HEK293 (cell line): Measurements from ENCODE around the gene DUSP1.

ENCODE experiments used
- CTCF ChIA-PET: fragments of 350-600 bp; formaldehyde crosslinking; extraction: SDS; loops from one replicate; lab custom pipeline; 2021; ENCODE audit warnings: antibody characterized with exemption; lab: Yijun Ruan, JAX
- POLR2A ChIA-PET: fragments of 300-600 bp; formaldehyde crosslinking; extraction: SDS; loops from one replicate; lab custom pipeline; 2020; ENCODE audit warnings: antibody characterized with exemption, inconsistent platforms; lab: Yijun Ruan, JAX
- H3K27ac ChIP-seq: fragments of 200-500 bp; sonication (Bioruptor generic); 2 replicates; pipeline ENCODE4 v1.5.1; 2014; ENCODE audit warnings: low read depth, low read length, control low read depth, inconsistent platforms; ENCODE audit errors: extremely low read depth
- H3K36me3 ChIP-seq, 2 experiments: fragments of 200-500 bp in 1 of 2; sonication (Bioruptor generic) in 1 of 2; 1 replicate in 1 of 2; 2 replicates in 1 of 2; pipeline ENCODE4 v1.5.1; 2014 to 2017; ENCODE audit warnings: inconsistent platforms in 2 of 2, low read length in 2 of 2; ENCODE audit not compliant: control insufficient read depth in 2 of 2, insufficient read depth in 1 of 2
- H3K4me1 ChIP-seq: fragments of 200-500 bp; sonication (Bioruptor generic); 2 replicates; pipeline ENCODE4 v1.5.1; 2014; ENCODE audit warnings: mild to moderate bottlenecking, low read length, inconsistent platforms; ENCODE audit not compliant: control insufficient read depth, insufficient read depth
- H3K4me3 ChIP-seq: 2 replicates; pipeline ENCODE4 v1.5.1; 2011; ENCODE audit warnings: low read depth, mild to moderate bottlenecking, control low read depth, low read length, moderate library complexity
- H3K9me3 ChIP-seq: fragments of 200-500 bp; sonication (Bioruptor generic); 2 replicates; pipeline ENCODE4 v1.5.1; 2014; ENCODE audit warnings: low read depth, low read length, inconsistent platforms; ENCODE audit not compliant: control insufficient read depth, insufficient read depth
- GLIS1 ChIP-seq: fragments of 450-650 bp; formaldehyde crosslinking; IDR thresholded peaks from 2 replicates; pipeline ENCODE4 v1.5.1; 2016; ENCODE audit warnings: missing biosample characterization, missing genetic modification characterization
- KLF7 ChIP-seq: fragments of 450-650 bp; formaldehyde crosslinking; IDR thresholded peaks from 2 replicates; pipeline ENCODE4 v1.5.1; 2016; ENCODE audit warnings: missing biosample characterization, missing genetic modification characterization, borderline replicate concordance
- ZFP41 ChIP-seq: fragments of 450-650 bp; formaldehyde crosslinking; IDR thresholded peaks from 2 replicates; pipeline ENCODE4 v1.5.1; 2016; ENCODE audit warnings: missing biosample characterization, missing genetic modification characterization, borderline replicate concordance
- ZIC2 ChIP-seq: fragments of 450-650 bp; formaldehyde crosslinking; IDR thresholded peaks from 2 replicates; pipeline ENCODE4 v1.5.1; 2016; ENCODE audit warnings: missing biosample characterization, missing genetic modification characterization
- ZNF2 ChIP-seq: fragments of 450-650 bp; formaldehyde crosslinking; IDR thresholded peaks from 2 replicates; pipeline ENCODE4 v1.5.1; 2016; ENCODE audit warnings: missing biosample characterization, missing genetic modification characterization
- ZNF335 ChIP-seq: fragments of 450-650 bp; formaldehyde crosslinking; conservative IDR thresholded peaks from 2 replicates; pipeline ENCODE4 v1.5.1; 2016; ENCODE audit warnings: missing biosample characterization, missing genetic modification characterization
- ZNF433 ChIP-seq: fragments of 450-650 bp; formaldehyde crosslinking; IDR thresholded peaks from 2 replicates; pipeline ENCODE4 v1.5.1; 2016; ENCODE audit warnings: missing biosample characterization, missing genetic modification characterization, low read depth
- ZNF514 ChIP-seq: fragments of 450-650 bp; formaldehyde crosslinking; IDR thresholded peaks from 2 replicates; pipeline ENCODE4 v1.5.1; 2016; ENCODE audit warnings: missing biosample characterization, missing genetic modification characterization
- ZNF561 ChIP-seq: fragments of 450-650 bp; IDR thresholded peaks from 2 replicates; pipeline ENCODE4 v1.5.1; 2018; ENCODE audit warnings: missing biosample characterization, missing genetic modification characterization, borderline replicate concordance
- ZNF600 ChIP-seq: fragments of 450-650 bp; formaldehyde crosslinking; IDR thresholded peaks from 2 replicates; pipeline ENCODE4 v1.5.1; 2016; ENCODE audit warnings: missing biosample characterization, missing genetic modification characterization
- TF ChIP-seq, protein P1 (sequence below): fragments of 450-650 bp; formaldehyde crosslinking; IDR thresholded peaks from 2 replicates; pipeline ENCODE4 v1.5.1; 2017; ENCODE audit warnings: missing biosample characterization, missing genetic modification characterization
- TF ChIP-seq, protein P2 (sequence below): fragments of 450-650 bp; formaldehyde crosslinking; IDR thresholded peaks from 2 replicates; pipeline ENCODE4 v1.5.1; 2016; ENCODE audit warnings: missing biosample characterization, missing genetic modification characterization
- TF ChIP-seq, protein P3 (sequence below): fragments of 450-650 bp; formaldehyde crosslinking; IDR thresholded peaks from 2 replicates; pipeline ENCODE4 v1.5.1; 2016; ENCODE audit warnings: missing biosample characterization, missing genetic modification characterization, borderline replicate concordance

Gene DUSP1

DNA sequence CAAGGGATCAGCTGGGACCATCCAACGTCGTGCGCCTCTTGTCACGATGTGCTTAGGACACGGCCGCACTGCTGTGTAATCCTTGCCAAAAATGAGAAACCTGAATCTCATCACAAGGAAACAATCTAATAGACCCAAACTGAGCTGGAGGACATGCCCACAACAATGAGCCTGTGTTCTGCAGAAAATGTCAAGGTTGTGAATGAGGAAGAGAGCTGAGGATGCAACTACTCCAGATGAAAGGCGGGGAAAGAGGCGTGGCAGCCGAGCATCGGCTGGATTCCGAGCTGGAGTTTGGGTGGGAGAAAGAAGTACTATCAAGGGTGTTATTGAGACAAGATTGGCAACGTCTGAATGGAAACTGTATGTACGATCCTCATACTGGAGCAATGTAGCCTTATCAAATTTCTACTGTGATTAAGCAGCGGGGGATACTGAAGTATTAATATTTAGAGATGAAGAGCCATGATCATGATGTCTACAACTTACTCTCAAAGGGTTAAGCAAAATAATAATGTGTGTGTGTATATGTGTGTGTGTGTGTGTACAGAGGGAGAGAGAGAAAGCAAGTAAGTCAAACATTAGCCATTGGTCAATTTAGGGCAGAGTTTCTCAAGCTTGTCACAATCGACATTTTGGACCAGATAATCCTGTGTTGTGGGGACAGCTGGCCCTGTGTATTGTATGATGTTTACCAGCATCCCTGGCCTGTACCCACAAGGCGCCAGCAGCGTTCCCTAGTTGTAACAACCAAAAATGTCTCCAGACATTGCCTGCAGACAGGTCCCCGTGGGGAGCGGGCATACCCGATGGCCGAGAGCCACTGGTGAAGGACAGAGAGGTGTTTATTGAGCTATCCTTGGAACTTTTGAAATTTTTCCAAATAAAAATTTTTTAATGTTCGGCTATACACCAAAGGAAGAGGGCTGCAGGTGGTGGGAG lies 46.5 kb downstream of the DUSP1 start:
- no peak overlapping the region for H3K4me3 ChIP-seq
- H3K4me1 ChIP-seq: peaks cover 8% of the 10 kb centered on the region; the same call in 1 of the 2 replicates
- POLR2A ChIA-PET: interaction anchor here (1.2 kb wide), 1 partner anchor 47 kb away, joined by 3 read pairs; the partner anchor contains the start of gene DUSP1
- TF ChIP-seq, protein P1, sequence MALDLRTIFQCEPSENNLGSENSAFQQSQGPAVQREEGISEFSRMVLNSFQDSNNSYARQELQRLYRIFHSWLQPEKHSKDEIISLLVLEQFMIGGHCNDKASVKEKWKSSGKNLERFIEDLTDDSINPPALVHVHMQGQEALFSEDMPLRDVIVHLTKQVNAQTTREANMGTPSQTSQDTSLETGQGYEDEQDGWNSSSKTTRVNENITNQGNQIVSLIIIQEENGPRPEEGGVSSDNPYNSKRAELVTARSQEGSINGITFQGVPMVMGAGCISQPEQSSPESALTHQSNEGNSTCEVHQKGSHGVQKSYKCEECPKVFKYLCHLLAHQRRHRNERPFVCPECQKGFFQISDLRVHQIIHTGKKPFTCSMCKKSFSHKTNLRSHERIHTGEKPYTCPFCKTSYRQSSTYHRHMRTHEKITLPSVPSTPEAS: 0 out of 2 replicates have a peak, but pooled peaks have one; percentile 18
- TF ChIP-seq ZNF2 (tag by site-specific recombination) (no peak), ZNF600 (tag by site-specific recombination) (no peak)
- TF ChIP-seq, all 188 proteins: peak for 1
- Histone ChIP-seq H3K9me3 (no peaks in the 10 kb centered on the region), H3K27ac (no peak overlapping the region), H3K36me3 (no peaks in the 10 kb centered on the region)
- CTCF ChIA-PET: interaction anchor here (0.6 to 1.7 kb wide), 4 partner anchors 8 to 48 kb away, joined by 3 to 12 read pairs (median 8); no protein-coding TSS in a partner anchor

DNA sequence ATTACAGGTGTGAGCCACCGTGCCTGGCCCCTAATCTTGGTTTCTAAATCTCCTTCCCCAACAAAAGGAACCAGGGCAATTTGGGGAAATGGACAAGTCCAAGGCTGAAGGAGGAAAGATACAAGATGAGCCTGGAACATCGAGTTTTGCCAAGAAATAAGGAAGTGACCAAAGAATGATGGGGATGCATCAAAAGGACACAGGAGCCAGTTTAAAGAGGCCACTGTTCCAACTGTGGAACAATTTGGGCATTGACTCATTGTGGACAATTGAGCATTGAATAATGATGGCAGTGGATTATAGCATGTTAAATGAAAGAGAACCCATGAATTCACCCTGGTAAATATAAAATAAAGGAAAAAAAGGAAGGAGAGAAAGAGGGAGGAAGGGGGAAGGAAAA lies 47.5 kb downstream of the DUSP1 start:
- TF ChIP-seq KLF7: no peak
- ChIA-PET POLR2A (interaction anchor here (1.2 kb wide), 1 partner anchor 48 kb away, joined by 3 read pairs; the partner anchor contains the start of gene DUSP1), CTCF (interaction anchor here (1.0 to 1.7 kb wide), 3 partner anchors 11 to 215 kb away, joined by 3 to 6 read pairs (median 4); no protein-coding TSS in a partner anchor)
- no peaks in the 10 kb centered on the region for H3K36me3 ChIP-seq
- no peaks in the 10 kb centered on the region for H3K9me3 ChIP-seq
- H3K4me3 ChIP-seq: no peak overlapping the region
- no peak overlapping the region for H3K27ac ChIP-seq
- peaks cover 8% of the 10 kb centered on the region; the same call in 1 of the 2 replicates for H3K4me1 ChIP-seq

DNA sequence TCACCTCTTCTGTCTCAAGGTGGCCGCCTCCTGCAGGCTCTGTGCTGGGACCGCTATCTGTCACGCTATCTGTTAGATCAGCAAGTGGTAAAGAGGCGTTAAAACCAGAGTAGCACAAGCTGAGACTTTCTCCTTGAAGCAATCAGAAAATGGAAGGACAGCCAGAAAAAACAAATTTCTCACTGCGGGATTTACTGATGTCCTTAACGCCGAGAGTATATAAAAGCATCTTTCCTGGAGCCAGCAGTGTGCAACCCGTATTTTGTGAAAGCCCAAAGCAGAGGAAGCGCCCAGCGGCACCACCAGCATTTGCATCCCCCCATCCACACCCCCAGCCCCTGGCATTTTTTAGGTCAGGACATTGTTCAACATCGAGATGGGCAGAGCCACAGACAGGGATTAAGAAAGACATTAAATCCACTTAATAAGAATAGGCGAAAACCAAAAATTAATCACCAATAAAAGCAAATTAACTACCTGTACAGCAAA lies 48.6 kb downstream of the DUSP1 start:
- Histone ChIP-seq H3K9me3 (no peaks in the 10 kb centered on the region), H3K4me3 (no peak overlapping the region)
- ChIA-PET CTCF (interaction anchor here (0.6 to 1.7 kb wide), 5 partner anchors 9 to 422 kb away, joined by 3 to 6 read pairs (median 4); partner anchors contain the start of gene BNIP1), POLR2A (no interaction called here)
- TF ChIP-seq ZFP41: no peak
- 0 out of 2 replicates have a peak, but pooled peaks have one; percentile 37 for TF ChIP-seq ZNF561
- TF ChIP-seq ZIC2 (tag by site-specific recombination): peak; percentile 67
- peak; percentile 44 for TF ChIP-seq GLIS1 (tag by site-specific recombination)
- TF ChIP-seq, all 188 proteins: peak for 3
- H3K27ac ChIP-seq: no peak overlapping the region
- no peaks in the 10 kb centered on the region for H3K36me3 ChIP-seq
- peaks cover 8% of the 10 kb centered on the region; the same call in 1 of the 2 replicates for H3K4me1 ChIP-seq

DNA sequence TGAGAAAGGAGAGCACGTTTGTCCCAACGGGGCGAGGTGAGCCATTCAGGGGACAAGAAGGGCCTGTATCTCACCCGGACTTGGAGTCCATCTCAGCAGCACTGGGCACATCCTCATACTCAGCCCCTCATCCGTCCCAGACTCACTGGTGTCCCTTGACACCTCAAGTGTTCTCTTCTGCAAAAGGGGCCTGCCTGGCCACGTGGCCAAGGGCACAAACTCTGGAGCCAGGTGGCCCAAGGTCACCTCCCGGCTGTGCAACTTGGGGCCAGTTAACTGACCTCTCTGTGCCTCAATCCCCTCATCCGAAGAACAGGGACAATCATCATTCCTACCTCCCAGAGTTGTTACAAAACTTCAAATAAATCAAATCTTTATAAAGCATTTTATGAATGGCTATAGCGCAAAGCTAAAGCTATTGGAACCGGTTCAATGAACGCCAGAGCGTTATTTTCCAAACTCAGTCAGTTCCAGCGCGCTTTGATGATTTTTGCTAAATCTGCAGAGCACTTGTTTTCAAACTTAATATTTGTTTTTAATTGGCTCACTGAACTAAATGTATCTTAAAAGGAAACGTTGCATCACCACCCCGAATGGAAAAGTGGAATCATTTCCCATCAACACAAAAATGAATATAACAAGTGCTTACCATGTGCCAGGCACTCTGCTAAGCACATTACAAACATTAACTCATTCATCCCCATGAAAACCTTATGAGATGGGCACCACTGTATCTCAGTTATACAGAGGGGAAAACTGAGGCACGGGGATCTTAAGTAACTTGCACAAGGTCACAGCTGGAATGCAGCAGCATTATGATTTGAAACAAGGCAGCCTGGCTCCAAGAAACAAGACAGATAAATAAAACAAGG lies 49.3 kb downstream of the DUSP1 start:
- Histone ChIP-seq H3K36me3 (no peaks in the 10 kb centered on the region), H3K4me3 (no peak overlapping the region), H3K4me1 (peaks cover 8% of the 10 kb centered on the region; the same call in 1 of the 2 replicates), H3K27ac (no peak overlapping the region), H3K9me3 (no peaks in the 10 kb centered on the region)
- ChIA-PET POLR2A (no interaction called here), CTCF (interaction anchor here (0.6 to 1.6 kb wide), 3 partner anchors 9 to 423 kb away, joined by 3 to 4 read pairs (median 4); partner anchors contain the start of gene BNIP1)
- TF ChIP-seq ZNF433 (tag by site-specific recombination) (no peak), ZNF335 (tag by site-specific recombination) (peak; percentile 20; the same call in 1 of the 2 replicates), ZNF514 (no peak)
- TF ChIP-seq, protein P2, sequence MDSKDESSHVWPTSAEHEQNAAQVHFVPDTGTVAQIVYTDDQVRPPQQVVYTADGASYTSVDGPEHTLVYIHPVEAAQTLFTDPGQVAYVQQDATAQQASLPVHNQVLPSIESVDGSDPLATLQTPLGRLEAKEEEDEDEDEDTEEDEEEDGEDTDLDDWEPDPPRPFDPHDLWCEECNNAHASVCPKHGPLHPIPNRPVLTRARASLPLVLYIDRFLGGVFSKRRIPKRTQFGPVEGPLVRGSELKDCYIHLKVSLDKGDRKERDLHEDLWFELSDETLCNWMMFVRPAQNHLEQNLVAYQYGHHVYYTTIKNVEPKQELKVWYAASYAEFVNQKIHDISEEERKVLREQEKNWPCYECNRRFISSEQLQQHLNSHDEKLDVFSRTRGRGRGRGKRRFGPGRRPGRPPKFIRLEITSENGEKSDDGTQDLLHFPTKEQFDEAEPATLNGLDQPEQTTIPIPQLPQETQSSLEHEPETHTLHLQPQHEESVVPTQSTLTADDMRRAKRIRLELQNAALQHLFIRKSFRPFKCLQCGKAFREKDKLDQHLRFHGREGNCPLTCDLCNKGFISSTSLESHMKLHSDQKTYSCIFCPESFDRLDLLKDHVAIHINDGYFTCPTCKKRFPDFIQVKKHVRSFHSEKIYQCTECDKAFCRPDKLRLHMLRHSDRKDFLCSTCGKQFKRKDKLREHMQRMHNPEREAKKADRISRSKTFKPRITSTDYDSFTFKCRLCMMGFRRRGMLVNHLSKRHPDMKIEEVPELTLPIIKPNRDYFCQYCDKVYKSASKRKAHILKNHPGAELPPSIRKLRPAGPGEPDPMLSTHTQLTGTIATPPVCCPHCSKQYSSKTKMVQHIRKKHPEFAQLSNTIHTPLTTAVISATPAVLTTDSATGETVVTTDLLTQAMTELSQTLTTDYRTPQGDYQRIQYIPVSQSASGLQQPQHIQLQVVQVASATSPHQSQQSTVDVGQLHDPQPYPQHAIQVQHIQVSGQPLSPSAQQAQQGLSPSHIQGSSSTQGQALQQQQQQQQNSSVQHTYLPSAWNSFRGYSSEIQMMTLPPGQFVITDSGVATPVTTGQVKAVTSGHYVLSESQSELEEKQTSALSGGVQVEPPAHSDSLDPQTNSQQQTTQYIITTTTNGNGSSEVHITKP (tag by site-specific recombination): peak; percentile 79
- TF ChIP-seq, protein P3, sequence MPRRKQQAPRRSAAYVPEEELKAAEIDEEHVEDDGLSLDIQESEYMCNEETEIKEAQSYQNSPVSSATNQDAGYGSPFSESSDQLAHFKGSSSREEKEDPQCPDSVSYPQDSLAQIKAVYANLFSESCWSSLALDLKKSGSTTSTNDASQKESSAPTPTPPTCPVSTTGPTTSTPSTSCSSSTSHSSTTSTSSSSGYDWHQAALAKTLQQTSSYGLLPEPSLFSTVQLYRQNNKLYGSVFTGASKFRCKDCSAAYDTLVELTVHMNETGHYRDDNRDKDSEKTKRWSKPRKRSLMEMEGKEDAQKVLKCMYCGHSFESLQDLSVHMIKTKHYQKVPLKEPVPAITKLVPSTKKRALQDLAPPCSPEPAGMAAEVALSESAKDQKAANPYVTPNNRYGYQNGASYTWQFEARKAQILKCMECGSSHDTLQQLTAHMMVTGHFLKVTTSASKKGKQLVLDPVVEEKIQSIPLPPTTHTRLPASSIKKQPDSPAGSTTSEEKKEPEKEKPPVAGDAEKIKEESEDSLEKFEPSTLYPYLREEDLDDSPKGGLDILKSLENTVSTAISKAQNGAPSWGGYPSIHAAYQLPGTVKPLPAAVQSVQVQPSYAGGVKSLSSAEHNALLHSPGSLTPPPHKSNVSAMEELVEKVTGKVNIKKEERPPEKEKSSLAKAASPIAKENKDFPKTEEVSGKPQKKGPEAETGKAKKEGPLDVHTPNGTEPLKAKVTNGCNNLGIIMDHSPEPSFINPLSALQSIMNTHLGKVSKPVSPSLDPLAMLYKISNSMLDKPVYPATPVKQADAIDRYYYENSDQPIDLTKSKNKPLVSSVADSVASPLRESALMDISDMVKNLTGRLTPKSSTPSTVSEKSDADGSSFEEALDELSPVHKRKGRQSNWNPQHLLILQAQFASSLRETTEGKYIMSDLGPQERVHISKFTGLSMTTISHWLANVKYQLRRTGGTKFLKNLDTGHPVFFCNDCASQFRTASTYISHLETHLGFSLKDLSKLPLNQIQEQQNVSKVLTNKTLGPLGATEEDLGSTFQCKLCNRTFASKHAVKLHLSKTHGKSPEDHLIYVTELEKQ (tag by site-specific recombination): no peak
